Glutamatergic neuron (in vitro differentiated cells): ENCODE data around the gene EPS8. TPM values are rescaled to one million over a fixed set of nuclear protein-coding genes. Genes with fewer than 3 reads are reported as not detected.

Experiments
- DNase-seq: peaks from one replicate; pipeline ENCODE4 v3.0.0; 2022
- H3K27ac Mint-ChIP-seq: one replicate; pipeline ENCODE4 v1.8.0; 2020; ENCODE audit warnings: mild to moderate bottlenecking, mixed read lengths, inconsistent platforms; ENCODE audit not compliant: unreplicated experiment
- H3K27me3 Mint-ChIP-seq: one replicate; pipeline ENCODE4 v1.8.0; 2020; ENCODE audit warnings: mild to moderate bottlenecking, moderate library complexity, mixed read lengths, inconsistent platforms; ENCODE audit not compliant: unreplicated experiment
- H3K36me3 Mint-ChIP-seq: one replicate; pipeline ENCODE4 v1.8.0; 2020; ENCODE audit warnings: mild to moderate bottlenecking, mixed read lengths, inconsistent platforms; ENCODE audit not compliant: unreplicated experiment
- H3K4me1 Mint-ChIP-seq: one replicate; pipeline ENCODE4 v1.8.0; 2020; ENCODE audit warnings: mild to moderate bottlenecking, low read depth, mixed read lengths, inconsistent platforms; ENCODE audit not compliant: unreplicated experiment
- H3K4me3 Mint-ChIP-seq: one replicate; pipeline ENCODE4 v1.8.0; 2020; ENCODE audit warnings: mild to moderate bottlenecking, mixed read lengths, inconsistent platforms; ENCODE audit not compliant: unreplicated experiment
- H3K9me3 Mint-ChIP-seq: one replicate; pipeline ENCODE4 v1.8.0; 2020; ENCODE audit warnings: mild to moderate bottlenecking, moderate library complexity, mixed read lengths, inconsistent platforms; ENCODE audit not compliant: unreplicated experiment
- total RNA-seq: library from RNA; stranded (reverse); fragmentation: NEBNext Ultra II Directional; extraction: Animal tissue kit (Norgen Biotek cat#: 25700); gene quantifications from one replicate; pipeline ENCODE4 v1.2.1, GENCODE V29; 2021; ENCODE audit not compliant: unreplicated experiment
- TF ChIP-seq, protein P1 (sequence below): fragments of 200-600 bp; sonication (generic); IDR thresholded peaks from one replicate; pipeline ENCODE4 v1.5.0; 2021; ENCODE audit not compliant: partially characterized antibody, unreplicated experiment

Gene EPS8
- total RNA-seq, 1 donor from 2014 or later: 4.3 TPM

DNA sequence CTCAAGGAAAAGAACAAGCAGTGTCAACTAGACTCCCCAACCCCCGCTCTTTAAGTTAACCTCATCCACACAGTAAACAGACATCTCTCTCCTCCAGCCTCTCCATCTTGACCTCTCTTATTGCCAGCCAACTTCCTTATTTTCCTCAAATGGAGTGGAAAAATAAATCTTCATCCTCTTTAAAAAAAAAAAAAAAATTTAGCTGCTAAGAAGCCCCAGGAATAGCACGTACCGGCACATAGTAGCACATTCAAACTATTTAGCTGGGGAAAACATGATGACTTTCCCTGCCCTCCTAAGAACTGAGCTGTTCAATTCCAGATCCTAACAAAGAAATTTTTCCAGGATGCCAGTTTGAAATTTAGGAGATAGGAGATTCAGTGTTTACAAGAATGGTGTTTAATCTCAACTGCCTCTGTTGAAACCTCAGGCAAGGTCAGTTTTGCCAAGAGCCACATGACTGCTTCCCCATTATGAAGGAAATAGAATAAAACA, 90.8 kb downstream of the EPS8 start:
- Mint-ChIP-seq H3K9me3 (no peaks in the 10 kb centered on the region), H3K27ac (no peak overlapping the region), H3K36me3 (no peaks in the 10 kb centered on the region), H3K4me1 (no peaks in the 10 kb centered on the region), H3K27me3 (no peaks in the 10 kb centered on the region), H3K4me3 (no peak overlapping the region)
- TF ChIP-seq, protein P1, sequence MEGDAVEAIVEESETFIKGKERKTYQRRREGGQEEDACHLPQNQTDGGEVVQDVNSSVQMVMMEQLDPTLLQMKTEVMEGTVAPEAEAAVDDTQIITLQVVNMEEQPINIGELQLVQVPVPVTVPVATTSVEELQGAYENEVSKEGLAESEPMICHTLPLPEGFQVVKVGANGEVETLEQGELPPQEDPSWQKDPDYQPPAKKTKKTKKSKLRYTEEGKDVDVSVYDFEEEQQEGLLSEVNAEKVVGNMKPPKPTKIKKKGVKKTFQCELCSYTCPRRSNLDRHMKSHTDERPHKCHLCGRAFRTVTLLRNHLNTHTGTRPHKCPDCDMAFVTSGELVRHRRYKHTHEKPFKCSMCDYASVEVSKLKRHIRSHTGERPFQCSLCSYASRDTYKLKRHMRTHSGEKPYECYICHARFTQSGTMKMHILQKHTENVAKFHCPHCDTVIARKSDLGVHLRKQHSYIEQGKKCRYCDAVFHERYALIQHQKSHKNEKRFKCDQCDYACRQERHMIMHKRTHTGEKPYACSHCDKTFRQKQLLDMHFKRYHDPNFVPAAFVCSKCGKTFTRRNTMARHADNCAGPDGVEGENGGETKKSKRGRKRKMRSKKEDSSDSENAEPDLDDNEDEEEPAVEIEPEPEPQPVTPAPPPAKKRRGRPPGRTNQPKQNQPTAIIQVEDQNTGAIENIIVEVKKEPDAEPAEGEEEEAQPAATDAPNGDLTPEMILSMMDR: no peak
- no peak for DNase-seq

DNA sequence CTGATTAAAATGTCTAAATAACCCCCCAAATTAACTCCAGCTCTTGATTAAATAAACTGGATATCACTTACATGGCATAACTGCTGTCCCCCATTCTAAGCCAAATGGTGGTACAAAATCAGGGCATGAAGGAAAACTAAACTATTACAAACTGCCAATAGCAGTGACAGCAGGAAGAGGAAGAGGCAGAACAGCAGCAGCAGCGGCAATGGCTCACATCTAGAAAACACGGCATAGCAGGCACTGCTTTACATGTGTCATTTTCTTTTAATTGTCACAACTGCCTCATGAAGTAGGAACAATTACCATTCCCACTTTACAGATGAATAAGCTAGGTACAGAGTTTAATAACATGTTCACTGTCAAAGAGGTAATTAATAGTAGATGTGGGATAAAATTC, 92.0 kb downstream of the EPS8 start:
- Mint-ChIP-seq H3K9me3 (no peaks in the 10 kb centered on the region), H3K4me1 (no peaks in the 10 kb centered on the region), H3K4me3 (no peak overlapping the region), H3K27me3 (no peaks in the 10 kb centered on the region), H3K36me3 (no peaks in the 10 kb centered on the region), H3K27ac (no peak overlapping the region)
- no peak for DNase-seq
- TF ChIP-seq, protein P1: no peak

DNA sequence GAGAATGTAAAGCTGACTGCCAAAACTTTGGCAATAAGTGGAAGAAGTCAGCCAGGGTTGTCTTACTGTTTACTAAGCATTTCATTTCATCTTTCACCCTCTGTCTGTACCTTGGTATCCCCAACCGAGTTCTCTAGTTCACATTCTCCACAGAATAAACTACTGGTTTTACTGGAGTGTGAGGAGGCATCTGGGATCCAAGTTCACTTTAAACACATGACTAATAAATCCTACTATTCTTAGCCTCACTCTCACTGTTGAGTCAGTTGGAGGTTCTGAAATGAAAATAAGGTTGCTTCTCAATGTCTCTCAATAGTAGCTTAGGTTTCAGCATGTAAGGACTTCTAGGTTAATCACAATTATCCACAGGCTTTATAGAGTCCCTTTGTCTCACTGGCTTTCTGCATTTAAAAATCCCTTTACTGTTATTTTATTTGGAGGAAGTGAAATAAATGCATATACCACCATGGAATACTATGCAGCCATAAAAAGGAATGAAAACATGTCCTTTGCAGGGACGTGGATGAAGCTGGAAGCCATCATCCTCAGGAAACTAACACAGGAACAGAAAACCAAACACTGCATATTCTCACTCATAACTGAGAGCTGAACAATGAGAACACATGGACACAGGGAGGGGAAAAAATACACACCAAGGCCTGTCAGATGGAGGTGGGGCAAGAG, 95.8 kb downstream of the EPS8 start:
- H3K27me3 Mint-ChIP-seq: peaks cover 2% of the 10 kb centered on the region
- H3K9me3 Mint-ChIP-seq: no peaks in the 10 kb centered on the region
- no peak for DNase-seq
- TF ChIP-seq, protein P1: no peak
- H3K36me3 Mint-ChIP-seq: no peaks in the 10 kb centered on the region
- no peak overlapping the region for H3K4me3 Mint-ChIP-seq
- H3K4me1 Mint-ChIP-seq: peaks cover 5% of the 10 kb centered on the region
- no peak overlapping the region for H3K27ac Mint-ChIP-seq

DNA sequence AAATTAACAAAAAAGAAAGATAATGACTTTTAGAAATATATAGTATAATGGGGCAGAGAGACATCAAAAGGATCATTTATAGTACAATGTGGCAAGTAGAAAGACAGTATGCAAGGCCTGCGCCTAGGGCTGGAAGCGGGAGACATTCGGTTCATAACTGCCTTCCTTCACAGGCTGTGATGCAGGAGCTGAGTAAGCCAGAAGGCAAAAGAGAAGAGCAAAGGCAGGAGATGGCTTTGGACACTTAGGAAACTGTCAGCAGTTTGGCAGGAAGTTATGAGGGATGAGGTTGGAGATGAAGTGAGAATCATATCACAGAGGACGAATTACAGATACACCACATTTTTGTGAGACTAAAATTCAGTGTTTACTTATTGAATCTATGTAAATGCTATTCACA, 97.8 kb downstream of the EPS8 start:
- Mint-ChIP-seq H3K9me3 (peaks cover 1% of the 10 kb centered on the region), H3K4me3 (no peak overlapping the region), H3K27ac (no peak overlapping the region), H3K27me3 (peaks cover 2% of the 10 kb centered on the region), H3K36me3 (no peaks in the 10 kb centered on the region), H3K4me1 (peaks cover 11% of the 10 kb centered on the region)
- TF ChIP-seq, protein P1: no peak
- DNase-seq: no peak

DNA sequence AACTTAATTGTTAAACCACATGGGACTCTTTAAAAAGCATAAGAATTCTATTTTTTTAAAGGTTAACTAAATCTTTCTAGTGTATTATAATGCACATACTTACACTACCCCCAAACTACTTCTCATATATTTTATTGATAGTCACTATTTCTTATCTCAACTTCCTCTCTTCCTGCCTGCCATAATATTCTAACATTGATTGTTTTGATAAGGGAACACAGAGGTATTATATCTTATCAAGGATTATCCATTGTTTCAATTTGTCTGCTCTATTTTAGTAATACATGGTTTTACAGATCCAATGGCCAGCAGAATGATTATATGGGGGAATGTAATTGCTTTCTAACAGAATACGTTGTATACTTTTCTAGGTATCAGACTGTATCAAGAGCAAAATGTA, 98.9 kb downstream of the EPS8 start:
- peaks cover 2% of the 10 kb centered on the region for H3K27me3 Mint-ChIP-seq
- H3K4me3 Mint-ChIP-seq: no peak overlapping the region
- no peak for DNase-seq
- TF ChIP-seq, protein P1: no peak
- no peaks in the 10 kb centered on the region for H3K36me3 Mint-ChIP-seq
- H3K9me3 Mint-ChIP-seq: peaks cover 1% of the 10 kb centered on the region
- H3K27ac Mint-ChIP-seq: no peak overlapping the region
- peaks cover 11% of the 10 kb centered on the region for H3K4me1 Mint-ChIP-seq
